ENCODE measurements around the gene FDXACB1.

Gene FDXACB1

GRCh38 chr11:111841370-111842053 is 37.5 kb downstream of the FDXACB1 start:
- DNase-seq (ENCODE audit: low read depth in 3 of 3), result peak; percentile 69 to 85 (median 75)

- no peak for DNase-seq (ENCODE audit: low read depth in 3 of 3)
Measured at GRCh38 chr11:111840143-111840542, 38.8 kb downstream of the FDXACB1 start.

GRCh38 chr11:111838054-111838453 is 40.9 kb downstream of the FDXACB1 start:
- DNase-seq (ENCODE audit: low read depth in 3 of 3), result no peak

GRCh38 chr11:111837366-111837891 is 41.5 kb downstream of the FDXACB1 start:
- DNase-seq (ENCODE audit: low read depth in 3 of 3), result no peak

- DNase-seq (ENCODE audit: low read depth in 3 of 3), result no peak
Measured at GRCh38 chr11:111836721-111837120, 42.2 kb downstream of the FDXACB1 start.

- no peak for DNase-seq (ENCODE audit: low read depth in 3 of 3)
Measured at GRCh38 chr11:111836162-111836561, 42.8 kb downstream of the FDXACB1 start.

- no peak for DNase-seq (ENCODE audit: low read depth in 3 of 3)
Measured at GRCh38 chr11:111835665-111836064, 43.3 kb downstream of the FDXACB1 start.

- DNase-seq (ENCODE audit: low read depth in 3 of 3), result no peak
Measured at GRCh38 chr11:111834432-111835163, 44.4 kb downstream of the FDXACB1 start.

- DNase-seq (ENCODE audit: low read depth in 3 of 3), result no peak
Measured at GRCh38 chr11:111833524-111833923, 45.4 kb downstream of the FDXACB1 start.

GRCh38 chr11:111829185-111829968 is 49.6 kb downstream of the FDXACB1 start:
- no peak for DNase-seq (ENCODE audit: low read depth in 3 of 3)

GRCh38 chr11:111826322-111826950 is 52.5 kb downstream of the FDXACB1 start:
- DNase-seq (ENCODE audit: low read depth in 3 of 3), result no peak
